Fibroblast of lung (primary cell): ENCODE measurements around the gene PASD1.

Experiments used
- CTCF ChIP-seq, 2 donors: IDR thresholded peaks in 1 of 2; conservative IDR thresholded peaks in 1 of 2; 1 replicate in 1 of 2; 2 replicates in 1 of 2; pipeline ENCODE4 v1.5.1; 2011 to 2012; ENCODE audit warnings: low read length in 2 of 2, control low read depth in 1 of 2, inconsistent platforms in 1 of 2, low read depth in 1 of 2, mild to moderate bottlenecking in 1 of 2
- EZH2 ChIP-seq: IDR thresholded peaks from 2 replicates; pipeline ENCODE4 v1.5.1; 2012; ENCODE audit warnings: low read length, control low read depth, mild to moderate bottlenecking; ENCODE audit errors: missing control alignments

GRCh38 chrX:151515237-151515636 is 48.2 kb upstream of the PASD1 start:
- TF ChIP-seq CTCF (conservative IDR thresholded peaks at IDR 0.05 in 1 of 2, IDR thresholded peaks at IDR 0.05 in 1 of 2; ENCODE audit: low read depth in 1 of 2, low read length in 2 of 2) (no peak), EZH2 (no peak)
